Measurements from ENCODE around the gene NAALADL2.
"Not testable (repeated sequence)": the region's sequence is repeated elsewhere in the genome, so short reads cannot be mapped to it uniquely, and the experiment has no call there.

DNA sequence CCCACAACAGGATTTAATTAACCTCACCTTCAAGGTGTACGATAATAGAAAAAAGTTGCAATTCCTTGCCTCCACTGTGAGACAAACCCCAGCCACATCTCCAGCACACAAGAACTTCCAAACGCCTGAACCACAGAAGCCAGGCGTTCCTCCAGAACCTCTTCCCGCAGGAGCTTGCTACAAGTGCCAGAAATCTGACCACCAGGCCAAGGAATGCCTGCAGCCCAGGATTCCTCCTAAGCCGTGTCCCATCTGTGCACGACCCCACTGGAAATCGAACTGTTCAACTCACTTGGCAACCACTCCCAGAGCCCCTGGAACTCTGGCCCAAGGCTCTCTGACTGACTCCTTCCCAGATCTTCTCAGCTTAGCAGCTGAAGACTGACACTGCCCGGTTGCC is 970.7 kb downstream of the NAALADL2 start:
- TF ChIP-seq ZBTB8A (CRISPR knock-in tag; IDR thresholded peaks at IDR 0.05; ENCODE audit: borderline replicate concordance, low read depth); EP300 (IDR thresholded peaks at IDR 0.05; ENCODE audit: low read depth in 2 of 2, low read length in 2 of 2); EP300 (CRISPR knock-in tag; IDR thresholded peaks at IDR 0.05; ENCODE audit: borderline replicate concordance); EZH2 (conservative IDR thresholded peaks at IDR 0.05; ENCODE audit: low read depth, low read length); POLR2A (IDR thresholded peaks at IDR 0.05; ENCODE audit: insufficient read depth in 1 of 2, low read depth in 2 of 2, low read length in 2 of 2); SMAD3 (CRISPR knock-in tag; IDR thresholded peaks at IDR 0.05); ADNP (CRISPR knock-in tag; IDR thresholded peaks at IDR 0.05); ZFX (CRISPR knock-in tag; IDR thresholded peaks at IDR 0.05; ENCODE audit: low read depth); ZNF747 (CRISPR knock-in tag; IDR thresholded peaks at IDR 0.05; ENCODE audit: borderline replicate concordance); ZNF891 (CRISPR knock-in tag; IDR thresholded peaks at IDR 0.05): not testable (repeated sequence)
- TF ChIP-seq, protein P1, sequence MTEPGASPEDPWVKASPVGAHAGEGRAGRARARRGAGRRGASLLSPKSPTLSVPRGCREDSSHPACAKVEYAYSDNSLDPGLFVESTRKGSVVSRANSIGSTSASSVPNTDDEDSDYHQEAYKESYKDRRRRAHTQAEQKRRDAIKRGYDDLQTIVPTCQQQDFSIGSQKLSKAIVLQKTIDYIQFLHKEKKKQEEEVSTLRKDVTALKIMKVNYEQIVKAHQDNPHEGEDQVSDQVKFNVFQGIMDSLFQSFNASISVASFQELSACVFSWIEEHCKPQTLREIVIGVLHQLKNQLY (CRISPR knock-in tag; IDR thresholded peaks at IDR 0.05) = not testable (repeated sequence)
- TF ChIP-seq, protein P2, sequence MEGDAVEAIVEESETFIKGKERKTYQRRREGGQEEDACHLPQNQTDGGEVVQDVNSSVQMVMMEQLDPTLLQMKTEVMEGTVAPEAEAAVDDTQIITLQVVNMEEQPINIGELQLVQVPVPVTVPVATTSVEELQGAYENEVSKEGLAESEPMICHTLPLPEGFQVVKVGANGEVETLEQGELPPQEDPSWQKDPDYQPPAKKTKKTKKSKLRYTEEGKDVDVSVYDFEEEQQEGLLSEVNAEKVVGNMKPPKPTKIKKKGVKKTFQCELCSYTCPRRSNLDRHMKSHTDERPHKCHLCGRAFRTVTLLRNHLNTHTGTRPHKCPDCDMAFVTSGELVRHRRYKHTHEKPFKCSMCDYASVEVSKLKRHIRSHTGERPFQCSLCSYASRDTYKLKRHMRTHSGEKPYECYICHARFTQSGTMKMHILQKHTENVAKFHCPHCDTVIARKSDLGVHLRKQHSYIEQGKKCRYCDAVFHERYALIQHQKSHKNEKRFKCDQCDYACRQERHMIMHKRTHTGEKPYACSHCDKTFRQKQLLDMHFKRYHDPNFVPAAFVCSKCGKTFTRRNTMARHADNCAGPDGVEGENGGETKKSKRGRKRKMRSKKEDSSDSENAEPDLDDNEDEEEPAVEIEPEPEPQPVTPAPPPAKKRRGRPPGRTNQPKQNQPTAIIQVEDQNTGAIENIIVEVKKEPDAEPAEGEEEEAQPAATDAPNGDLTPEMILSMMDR (CRISPR knock-in tag; IDR thresholded peaks at IDR 0.05) = not testable (repeated sequence)
- TF ChIP-seq, protein P3, sequence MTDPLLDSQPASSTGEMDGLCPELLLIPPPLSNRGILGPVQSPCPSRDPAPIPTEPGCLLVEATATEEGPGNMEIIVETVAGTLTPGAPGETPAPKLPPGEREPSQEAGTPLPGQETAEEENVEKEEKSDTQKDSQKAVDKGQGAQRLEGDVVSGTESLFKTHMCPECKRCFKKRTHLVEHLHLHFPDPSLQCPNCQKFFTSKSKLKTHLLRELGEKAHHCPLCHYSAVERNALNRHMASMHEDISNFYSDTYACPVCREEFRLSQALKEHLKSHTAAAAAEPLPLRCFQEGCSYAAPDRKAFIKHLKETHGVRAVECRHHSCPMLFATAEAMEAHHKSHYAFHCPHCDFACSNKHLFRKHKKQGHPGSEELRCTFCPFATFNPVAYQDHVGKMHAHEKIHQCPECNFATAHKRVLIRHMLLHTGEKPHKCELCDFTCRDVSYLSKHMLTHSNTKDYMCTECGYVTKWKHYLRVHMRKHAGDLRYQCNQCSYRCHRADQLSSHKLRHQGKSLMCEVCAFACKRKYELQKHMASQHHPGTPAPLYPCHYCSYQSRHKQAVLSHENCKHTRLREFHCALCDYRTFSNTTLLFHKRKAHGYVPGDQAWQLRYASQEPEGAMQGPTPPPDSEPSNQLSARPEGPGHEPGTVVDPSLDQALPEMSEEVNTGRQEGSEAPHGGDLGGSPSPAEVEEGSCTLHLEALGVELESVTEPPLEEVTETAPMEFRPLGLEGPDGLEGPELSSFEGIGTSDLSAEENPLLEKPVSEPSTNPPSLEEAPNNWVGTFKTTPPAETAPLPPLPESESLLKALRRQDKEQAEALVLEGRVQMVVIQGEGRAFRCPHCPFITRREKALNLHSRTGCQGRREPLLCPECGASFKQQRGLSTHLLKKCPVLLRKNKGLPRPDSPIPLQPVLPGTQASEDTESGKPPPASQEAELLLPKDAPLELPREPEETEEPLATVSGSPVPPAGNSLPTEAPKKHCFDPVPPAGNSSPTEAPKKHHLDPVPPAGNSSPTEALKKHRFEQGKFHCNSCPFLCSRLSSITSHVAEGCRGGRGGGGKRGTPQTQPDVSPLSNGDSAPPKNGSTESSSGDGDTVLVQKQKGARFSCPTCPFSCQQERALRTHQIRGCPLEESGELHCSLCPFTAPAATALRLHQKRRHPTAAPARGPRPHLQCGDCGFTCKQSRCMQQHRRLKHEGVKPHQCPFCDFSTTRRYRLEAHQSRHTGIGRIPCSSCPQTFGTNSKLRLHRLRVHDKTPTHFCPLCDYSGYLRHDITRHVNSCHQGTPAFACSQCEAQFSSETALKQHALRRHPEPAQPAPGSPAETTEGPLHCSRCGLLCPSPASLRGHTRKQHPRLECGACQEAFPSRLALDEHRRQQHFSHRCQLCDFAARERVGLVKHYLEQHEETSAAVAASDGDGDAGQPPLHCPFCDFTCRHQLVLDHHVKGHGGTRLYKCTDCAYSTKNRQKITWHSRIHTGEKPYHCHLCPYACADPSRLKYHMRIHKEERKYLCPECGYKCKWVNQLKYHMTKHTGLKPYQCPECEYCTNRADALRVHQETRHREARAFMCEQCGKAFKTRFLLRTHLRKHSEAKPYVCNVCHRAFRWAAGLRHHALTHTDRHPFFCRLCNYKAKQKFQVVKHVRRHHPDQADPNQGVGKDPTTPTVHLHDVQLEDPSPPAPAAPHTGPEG (CRISPR knock-in tag; IDR thresholded peaks at IDR 0.05) = not testable (repeated sequence)
- TF ChIP-seq, protein P4, sequence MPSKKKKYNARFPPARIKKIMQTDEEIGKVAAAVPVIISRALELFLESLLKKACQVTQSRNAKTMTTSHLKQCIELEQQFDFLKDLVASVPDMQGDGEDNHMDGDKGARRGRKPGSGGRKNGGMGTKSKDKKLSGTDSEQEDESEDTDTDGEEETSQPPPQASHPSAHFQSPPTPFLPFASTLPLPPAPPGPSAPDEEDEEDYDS (CRISPR knock-in tag; IDR thresholded peaks at IDR 0.05) = not testable (repeated sequence)
